Measurements from ENCODE around the gene YWHAG. TPM values are rescaled to one million over a fixed set of nuclear protein-coding genes. Genes with fewer than 3 reads are reported as not detected.
"Not testable (repeated sequence)": the region's sequence is repeated elsewhere in the genome, so short reads cannot be mapped to it uniquely, and the experiment has no call there.

Gene YWHAG
- total RNA-seq, 1 experiment from 2014 or later: 89.8 TPM

- DNase-seq (ENCODE audit: low read depth): no peak
These were observed 9.4 kb downstream of the YWHAG start for GRCh38 chr7:76349313-76349885.

- no peak for DNase-seq (ENCODE audit: low read depth)
These were observed 11.1 kb downstream of the YWHAG start for GRCh38 chr7:76347710-76348109.

DNA sequence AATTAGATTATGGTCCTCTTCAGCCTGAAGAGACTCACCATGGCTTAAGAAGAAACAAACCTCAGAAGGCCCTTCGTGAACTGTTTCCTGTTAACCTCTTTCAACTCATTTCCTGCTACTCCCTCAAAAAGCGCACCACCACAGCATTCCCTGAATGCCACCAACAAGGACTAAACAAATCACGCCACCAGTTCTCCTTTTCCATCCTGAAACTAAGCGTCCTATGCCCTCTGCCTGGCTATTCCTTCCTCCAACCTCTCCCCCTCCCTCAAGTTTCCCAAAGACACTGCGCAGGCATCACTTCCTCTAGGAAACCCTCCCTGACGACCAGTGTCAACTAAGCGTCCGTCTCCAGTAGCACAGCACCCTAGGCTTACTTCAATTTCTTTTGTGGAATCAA lies 12.0 kb downstream of the YWHAG start:
- no peak for DNase-seq (ENCODE audit: low read depth)

GRCh38 chr7:76346097-76346496 lies 12.7 kb downstream of the YWHAG start:
- no peak for DNase-seq (ENCODE audit: low read depth)

DNA sequence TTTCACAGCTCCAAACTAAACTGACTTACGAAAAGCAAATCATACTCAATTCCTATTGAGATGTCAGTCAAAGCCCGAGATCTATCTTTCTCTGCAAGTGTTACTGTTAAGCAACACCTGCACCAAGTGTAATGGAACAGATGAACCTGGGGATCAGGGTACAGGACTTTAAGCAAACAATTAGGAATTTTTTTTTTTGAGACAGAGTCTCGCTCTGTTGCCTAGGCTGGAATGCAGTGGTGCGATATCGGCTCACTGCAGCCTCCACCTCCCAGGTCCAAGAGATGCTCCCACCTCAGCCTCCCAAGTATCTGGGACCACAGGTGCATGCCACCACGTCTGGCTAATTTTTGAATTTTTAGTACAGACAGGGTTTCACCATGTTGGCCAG lies 14.9 kb downstream of the YWHAG start:
- DNase-seq (ENCODE audit: low read depth): no peak

DNA sequence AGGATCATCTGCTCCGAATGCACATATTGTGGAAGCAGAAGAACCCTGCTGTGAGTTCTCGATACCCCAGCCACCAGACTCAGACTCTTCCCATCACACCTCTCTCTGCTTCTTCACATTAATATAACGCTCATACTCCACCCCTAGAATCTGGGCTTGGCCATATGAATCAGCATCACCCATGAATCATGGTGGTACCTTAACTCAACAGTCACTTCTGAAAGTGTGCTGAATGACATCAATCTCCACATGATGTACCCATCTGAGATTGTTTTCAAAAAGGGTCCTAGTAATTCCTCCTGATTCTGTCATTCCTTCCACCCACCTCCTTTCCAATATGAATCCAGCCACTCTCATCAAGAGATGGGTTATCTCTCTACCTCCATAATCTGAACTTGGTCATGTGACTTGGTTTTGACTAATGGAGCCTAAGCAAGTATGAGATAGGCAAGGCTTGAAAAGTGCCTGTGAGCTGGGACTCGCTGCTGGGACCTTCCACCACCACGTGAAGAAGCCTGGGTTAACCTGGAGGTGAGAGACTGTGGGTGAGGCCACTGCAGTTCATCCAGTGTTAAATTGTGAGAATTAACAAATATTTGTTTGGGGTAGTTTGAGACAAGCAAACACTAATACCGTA lies 15.4 kb downstream of the YWHAG start:
- DNase-seq (ENCODE audit: low read depth): peak; percentile 12

DNA sequence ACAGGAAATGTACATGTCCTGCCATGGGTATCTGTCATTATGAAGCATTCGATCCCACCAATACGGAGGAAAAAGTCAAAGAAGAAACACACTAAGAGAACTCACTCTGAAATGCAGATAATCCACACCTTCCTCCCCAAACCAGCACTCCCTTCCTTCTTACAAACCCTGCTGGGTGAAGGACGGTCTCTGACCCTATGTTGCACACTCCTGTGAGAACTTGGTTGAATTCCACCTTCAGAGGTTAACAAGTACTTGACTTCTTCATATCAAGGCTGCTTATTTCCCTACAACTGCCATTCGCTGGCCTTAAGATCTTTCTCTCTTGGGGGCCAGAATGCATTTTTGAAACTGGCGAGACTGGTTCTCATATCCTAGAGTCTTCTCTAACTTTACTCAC lies 16.6 kb downstream of the YWHAG start:
- DNase-seq (ENCODE audit: low read depth): no peak

GRCh38 chr7:76340617-76341131 lies 18.1 kb downstream of the YWHAG start:
- peak; percentile 32 for DNase-seq (ENCODE audit: low read depth)

- DNase-seq (ENCODE audit: low read depth): peak; percentile 18
These were observed 20.3 kb downstream of the YWHAG start for GRCh38 chr7:76338298-76339084.

- no peak for DNase-seq (ENCODE audit: low read depth)
These were observed 21.6 kb downstream of the YWHAG start for GRCh38 chr7:76337147-76337546.

GRCh38 chr7:76336094-76336493 lies 22.7 kb downstream of the YWHAG start:
- DNase-seq (ENCODE audit: low read depth): no peak

DNA sequence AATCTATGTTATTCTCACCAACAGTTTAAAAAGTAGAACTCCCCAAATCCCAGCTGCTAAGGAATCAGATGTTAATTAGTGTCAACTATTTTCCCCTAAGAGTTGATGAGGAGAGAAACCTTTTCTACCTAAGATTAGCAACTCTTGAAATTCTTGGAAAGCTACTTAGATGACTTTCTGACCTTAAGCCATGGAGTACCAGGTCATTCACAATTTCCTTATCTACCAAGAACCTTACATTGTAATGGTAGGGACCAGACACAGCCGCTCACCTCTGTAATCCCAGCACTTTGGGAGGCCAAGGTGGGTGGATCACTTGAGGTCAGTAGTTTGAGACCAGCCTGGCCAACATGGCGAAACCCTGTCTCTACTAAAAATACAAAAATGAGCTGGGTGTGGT lies 23.4 kb downstream of the YWHAG start:
- not testable (repeated sequence) for DNase-seq (ENCODE audit: low read depth)

- DNase-seq (ENCODE audit: low read depth): no peak
These were observed 24.3 kb downstream of the YWHAG start for GRCh38 chr7:76334320-76334967.

- peak; percentile 70 for DNase-seq (ENCODE audit: low read depth)
These were observed 25.2 kb downstream of the YWHAG start for GRCh38 chr7:76333511-76334101.

GRCh38 chr7:76332078-76332477 lies 26.7 kb downstream of the YWHAG start:
- no peak for DNase-seq (ENCODE audit: low read depth)

DNA sequence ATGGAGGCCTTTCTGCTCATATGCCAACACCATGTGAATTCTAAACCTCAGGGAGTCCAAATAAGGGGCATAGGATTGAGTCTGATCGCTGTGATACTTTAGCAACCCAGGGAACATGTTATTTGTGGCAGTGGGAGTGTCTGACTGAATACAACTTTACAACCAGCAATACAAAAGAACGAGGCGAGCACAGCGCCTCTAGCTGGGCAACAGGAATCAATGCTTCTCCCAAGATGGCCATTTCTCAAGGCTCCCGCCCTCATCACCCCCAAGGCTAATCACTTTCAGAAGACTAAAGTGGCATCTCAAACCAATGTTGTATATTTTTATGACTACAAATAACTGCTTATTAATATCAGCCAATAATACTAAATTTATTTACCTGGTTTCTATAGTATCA lies 28.1 kb downstream of the YWHAG start:
- DNase-seq (ENCODE audit: low read depth): no peak

GRCh38 chr7:76330261-76330660 lies 28.5 kb downstream of the YWHAG start:
- no peak for DNase-seq (ENCODE audit: low read depth)

- no peak for DNase-seq (ENCODE audit: low read depth)
These were observed 29.3 kb downstream of the YWHAG start for GRCh38 chr7:76329479-76329878.

GRCh38 chr7:76328389-76328788 lies 30.4 kb downstream of the YWHAG start:
- no peak for DNase-seq (ENCODE audit: low read depth)

- DNase-seq (ENCODE audit: low read depth): no peak
These were observed 31.2 kb downstream of the YWHAG start for GRCh38 chr7:76327610-76328009.

- DNase-seq (ENCODE audit: low read depth): no peak
These were observed 32.1 kb downstream of the YWHAG start for GRCh38 chr7:76326646-76327233.

- DNase-seq (ENCODE audit: low read depth): no peak
These were observed 33.0 kb downstream of the YWHAG start for GRCh38 chr7:76325811-76326210.
